CD4-positive, alpha-beta T cell treated with Interleukin-1 beta for 1 hour (primary cell): Measurements from ENCODE around the gene CFDP1.
"Not testable (repeated sequence)": the region's sequence is repeated elsewhere in the genome, so short reads cannot be mapped to it uniquely, and the experiment has no call there.

Experiments used
- DNase-seq, 2 donors: peaks; one replicate each; pipeline ENCODE4 v3.0.0-alpha.2; 2020 to 2022

CFDP1 gene

DNA sequence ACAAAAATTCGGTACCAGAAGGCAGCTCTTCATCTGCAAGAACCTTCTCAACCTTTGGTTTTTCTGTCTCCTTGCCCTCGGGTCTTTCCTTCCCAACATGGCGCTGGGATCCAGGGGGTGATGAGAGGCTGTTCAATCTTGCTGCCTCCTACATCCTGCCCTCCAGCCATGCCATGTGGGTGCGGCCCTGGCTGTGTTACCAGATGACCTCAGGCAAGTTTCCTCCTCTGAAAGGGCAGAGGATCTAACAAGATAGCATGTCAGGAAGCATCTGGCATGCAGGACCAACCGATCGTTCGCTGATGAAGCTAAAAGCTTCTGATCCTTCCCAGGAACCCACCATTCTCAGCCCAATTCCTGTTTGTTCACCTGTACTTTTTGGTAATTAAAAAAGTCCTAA, 145.1 kb downstream of the CFDP1 start:
- no peak for DNase-seq

DNA sequence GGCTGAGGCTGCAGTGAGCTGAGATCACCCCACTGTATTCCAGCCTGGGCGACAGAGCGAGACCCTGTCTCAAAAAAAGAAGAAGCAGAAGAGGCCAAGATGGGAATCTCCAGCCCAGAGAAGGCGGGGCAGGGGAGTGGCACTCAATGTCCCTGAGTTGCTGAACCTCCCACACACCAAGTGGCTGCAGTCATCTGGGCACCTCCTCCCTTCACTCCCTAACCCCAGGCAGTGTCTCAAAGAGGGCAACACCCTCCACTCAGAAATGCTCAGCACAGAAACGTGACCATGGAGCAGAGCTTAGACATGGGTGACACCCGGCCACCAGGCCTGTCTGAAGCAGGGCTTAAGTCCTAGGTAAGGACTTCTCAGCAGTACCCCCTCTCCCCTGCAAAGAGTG, 145.6 kb downstream of the CFDP1 start:
- DNase-seq = no peak

DNA sequence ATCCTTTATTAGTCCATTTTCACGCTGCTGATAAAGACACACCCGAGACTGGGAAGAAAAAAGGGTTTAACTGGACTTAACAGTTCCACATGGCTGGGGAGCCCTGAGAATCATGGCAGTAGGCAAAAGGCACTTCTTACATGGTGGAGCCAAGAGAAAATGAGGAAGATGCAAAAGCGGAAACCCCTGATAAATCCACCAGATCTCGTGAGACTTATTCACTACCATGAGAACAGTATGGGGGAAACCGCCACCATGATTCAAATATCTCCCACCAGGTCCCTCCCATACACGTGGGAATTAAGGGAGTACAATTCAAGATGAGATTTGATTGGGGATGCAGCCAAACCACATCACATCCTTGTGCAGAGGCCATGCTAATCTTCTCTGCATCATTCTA, 146.9 kb downstream of the CFDP1 start:
- no peak for DNase-seq

DNA sequence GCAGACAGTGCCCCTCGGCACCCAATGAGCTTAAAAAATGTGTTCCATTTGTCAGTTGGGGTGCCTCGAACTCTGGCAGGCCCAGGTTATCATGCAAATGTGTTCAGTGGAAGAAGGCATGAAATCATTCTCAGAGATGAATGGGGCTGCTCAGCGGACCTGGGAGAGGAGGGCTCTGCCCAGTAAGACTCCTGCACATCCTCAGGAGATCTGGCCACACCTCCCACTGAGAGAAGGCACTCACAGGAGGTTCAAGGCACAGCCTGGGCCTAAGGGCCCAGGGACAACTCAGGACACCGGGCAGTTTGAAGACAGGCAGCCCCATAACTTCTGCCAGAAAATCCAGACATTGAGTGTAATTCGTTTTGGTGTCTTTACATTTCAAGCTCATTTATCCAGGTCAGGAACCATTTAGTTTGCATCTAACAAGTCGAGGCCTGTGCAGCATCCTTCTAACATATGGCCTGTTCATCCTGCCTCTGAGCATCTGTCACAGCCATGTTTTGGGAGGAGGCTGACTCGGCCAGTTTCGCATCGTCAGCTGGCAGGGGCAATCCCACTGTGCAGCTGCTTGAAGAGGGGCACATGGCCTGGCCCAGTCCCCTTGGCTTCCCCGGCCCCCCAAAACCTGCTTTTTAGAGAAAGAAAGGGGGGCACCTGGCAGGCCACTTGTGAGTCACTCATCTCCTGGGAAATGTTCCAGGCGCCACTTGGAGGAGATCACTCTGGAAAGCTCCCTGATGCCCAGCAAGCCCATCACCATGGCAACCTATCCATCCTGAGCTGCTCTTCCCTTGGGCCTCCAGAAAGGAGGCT, 150.6 kb downstream of the CFDP1 start:
- DNase-seq = no peak

DNA sequence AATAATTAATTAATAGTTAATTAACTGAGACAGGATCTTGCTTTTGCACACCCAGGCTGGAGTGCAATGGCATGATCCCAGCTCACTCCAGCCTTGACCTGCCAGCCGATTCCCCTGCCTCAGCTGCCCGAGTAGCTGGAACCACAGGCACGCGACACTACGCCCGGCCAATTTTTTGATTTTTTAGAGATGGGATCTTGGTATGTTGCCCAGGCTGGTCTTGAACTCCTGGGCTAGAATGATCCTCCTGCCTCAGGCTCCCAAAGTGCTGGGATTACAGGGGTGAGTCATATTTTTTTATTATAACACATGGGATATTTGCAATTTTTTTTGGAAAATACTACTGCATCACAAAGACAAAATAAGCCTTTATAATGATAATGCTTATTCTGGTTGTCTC, 151.5 kb downstream of the CFDP1 start:
- DNase-seq = no peak

DNA sequence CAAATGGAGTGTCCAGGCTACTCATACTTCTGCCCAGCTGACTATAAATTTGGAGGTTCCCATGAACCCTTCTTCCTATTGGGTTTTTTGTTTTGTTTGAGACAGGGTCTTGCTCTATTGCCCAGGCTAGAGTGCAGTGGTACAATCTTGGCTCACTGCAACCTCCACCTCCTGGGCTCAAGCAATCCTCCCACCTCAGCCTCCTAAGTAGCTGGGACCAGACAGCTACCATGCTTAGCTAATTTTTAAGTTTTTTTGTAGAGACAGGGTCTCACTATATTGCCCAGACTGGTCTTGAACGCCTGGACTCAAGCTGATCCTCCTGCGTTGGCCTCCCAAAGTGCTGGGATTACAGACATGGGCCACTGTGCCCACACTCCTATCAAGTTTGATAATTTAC, 152.3 kb downstream of the CFDP1 start:
- not testable (repeated sequence) for DNase-seq

DNA sequence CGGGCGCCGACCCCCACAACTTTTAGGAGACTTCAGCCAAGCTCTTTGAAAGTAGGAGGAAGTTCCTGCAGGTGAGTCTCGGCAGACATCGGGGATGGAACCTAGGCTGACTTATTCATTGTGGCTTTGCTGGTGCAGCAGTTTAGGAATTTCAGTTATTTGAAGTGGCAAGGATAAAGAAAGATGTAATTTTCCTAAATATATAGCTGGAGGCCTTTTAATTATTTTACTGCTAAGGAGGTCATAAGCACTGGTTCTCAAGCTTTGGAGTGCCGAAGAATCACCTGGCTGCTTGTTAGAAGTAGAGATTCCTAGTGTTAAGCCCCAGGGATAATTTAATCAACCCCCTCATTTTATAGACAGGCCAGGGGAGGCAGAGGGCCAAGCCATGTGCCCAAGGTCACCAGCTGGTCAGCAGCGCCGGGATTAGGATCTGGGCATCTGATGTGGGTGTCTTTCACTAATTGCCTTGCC, 152.9 kb downstream of the CFDP1 start:
- no peak for DNase-seq

DNA sequence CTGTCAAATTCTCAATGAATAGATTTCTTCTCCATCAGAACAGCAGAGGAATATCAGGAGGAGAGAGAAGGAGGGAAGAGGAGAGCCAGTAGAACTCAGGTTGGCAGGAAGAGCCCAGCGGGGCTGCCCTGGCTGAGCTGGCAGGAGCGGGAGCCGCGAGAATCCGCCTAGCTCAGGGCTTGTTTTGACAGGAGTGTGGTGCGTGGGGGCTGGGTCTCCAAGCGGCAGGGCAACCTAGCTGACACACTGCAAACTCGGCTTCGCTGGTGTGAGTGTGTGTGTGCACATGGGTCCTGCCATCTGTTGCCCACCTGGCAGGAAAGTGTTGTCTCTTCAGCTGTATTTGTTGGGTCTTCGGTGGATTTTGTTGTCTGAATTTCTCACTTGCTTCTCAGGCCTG, 154.0 kb downstream of the CFDP1 start:
- no peak for DNase-seq

DNA sequence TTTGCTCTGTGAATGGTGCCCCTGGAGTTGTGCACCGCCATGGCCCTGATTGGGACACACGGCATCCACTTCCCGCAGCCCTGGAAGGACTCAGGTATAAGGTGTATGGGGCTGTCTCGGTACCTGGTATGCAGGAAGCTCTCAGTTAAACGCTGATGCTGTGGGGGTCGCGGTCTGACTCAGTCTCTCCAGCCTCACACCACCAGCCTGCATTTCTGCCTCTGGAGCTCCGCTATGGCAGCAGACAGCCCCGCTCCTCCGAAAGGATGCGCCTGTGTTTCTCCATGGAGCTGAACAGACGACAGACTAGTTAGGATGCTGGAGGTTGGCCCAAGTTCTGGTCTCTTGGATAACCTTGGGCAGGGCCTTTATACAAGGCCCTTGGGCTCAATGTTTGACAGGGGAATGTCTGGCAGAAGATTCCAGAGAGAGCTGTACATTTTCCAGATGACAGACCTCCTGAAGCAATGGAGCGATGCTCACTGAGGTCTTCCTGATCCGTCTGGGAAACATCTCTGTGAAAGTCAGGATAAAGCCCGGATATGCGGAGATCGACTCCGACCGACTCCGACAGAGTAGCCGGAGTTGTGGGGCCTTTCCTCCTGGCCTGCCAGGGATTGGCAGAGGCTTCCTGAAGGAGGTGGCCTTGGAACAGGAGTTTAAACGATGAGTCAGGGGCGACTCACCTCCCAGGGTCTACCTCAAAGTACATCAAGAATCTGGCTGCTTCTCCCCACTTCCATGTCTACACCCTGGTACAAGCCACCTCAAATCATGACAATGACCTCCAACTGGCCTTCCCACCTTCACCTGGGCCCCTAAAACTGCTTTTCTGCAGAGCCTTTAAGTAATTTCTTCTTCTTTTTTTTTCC, 160.0 kb downstream of the CFDP1 start:
- DNase-seq = no peak

DNA sequence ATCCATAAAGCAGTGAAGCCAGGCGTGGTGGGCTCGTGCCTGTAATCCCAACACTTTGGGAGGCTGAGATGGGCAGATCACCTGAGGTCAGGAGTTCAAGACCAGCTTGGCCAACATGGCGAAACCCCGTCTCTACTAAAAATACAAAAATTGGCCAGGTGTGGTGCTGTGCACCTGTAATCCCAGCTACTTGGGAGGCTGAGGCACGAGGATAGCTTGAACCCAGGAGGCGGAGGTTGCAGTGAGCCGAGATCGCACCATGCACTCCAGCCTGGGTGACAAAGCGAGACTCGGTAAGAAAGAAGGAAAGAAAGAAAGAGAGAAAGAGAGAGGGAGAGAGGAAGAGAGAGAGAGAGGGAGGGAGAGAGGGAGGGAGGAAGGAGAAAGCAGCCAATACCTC, 160.7 kb downstream of the CFDP1 start:
- DNase-seq = not testable (repeated sequence)

DNA sequence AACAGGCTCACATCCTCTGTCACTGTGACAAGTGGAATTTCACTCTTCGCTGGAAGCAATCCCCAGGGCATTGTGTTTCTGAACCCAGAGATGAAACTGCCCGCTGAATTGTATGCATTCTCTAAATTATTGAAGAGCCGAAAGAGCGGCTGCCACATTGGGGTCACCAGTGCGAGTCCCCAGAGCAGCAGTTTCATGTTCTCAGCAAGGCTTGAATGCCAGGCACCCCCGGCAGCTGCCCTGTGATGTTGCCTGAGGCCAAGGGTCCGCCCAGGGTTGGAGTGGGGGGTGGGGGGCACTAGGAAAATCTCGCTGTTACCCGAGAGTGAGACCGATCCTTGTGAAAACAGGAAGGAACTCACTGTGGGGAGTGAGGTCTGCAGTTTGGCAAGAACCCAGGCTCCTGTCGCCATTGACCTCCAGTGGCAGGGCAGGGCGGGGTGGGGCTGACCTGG, 161.2 kb downstream of the CFDP1 start:
- DNase-seq = no peak

DNA sequence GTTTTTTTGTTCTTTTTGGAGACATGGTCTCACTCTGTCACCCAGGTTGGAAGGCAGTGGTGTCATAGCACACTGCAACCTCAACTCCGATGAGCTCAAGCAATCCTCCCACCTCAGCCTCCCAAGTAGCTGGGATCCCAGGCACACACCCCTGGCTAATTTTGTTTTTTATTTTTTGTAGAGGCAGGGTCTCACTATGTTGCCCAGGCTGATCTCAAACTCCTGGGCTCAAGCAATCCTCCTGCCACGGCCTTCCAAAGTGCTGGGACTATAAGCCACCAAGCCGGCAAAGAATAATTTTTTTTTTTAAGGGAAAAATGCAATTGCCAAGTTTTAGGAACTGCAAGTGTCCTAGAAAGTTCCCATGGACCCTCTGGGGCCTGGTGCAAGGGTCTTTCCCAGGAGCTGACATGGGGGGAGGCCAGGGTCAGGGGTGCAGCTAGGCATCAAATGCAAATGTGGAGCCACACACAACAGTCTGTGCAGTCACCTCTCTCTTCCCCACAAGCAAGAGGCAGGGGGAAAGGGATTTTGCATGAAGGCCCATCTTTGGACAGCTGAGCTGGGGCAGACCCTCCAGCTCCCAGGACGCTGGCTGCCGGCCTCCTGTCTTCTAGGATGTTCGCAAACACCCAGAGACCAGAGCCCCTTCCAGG, 161.7 kb downstream of the CFDP1 start:
- no peak for DNase-seq

DNA sequence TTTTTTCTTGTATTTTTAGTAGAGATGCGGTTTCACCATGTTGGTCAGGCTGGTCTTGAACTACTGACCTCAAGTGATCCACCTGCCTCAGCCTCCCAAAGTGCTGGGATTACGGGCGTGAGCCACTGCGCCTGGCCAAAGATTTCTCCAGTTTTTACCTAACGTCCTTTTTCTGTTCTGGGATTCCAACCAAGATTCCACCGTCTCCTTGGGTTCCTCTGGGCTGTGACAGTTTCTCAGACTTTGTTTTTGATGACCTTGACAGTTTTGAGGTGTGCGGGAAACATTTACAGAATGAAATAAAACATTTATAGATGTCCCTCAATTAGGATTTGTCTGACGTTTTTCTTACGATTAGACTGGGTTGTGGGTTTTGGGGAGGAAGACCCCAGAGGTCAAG, 163.9 kb downstream of the CFDP1 start:
- DNase-seq = not testable (repeated sequence)

DNA sequence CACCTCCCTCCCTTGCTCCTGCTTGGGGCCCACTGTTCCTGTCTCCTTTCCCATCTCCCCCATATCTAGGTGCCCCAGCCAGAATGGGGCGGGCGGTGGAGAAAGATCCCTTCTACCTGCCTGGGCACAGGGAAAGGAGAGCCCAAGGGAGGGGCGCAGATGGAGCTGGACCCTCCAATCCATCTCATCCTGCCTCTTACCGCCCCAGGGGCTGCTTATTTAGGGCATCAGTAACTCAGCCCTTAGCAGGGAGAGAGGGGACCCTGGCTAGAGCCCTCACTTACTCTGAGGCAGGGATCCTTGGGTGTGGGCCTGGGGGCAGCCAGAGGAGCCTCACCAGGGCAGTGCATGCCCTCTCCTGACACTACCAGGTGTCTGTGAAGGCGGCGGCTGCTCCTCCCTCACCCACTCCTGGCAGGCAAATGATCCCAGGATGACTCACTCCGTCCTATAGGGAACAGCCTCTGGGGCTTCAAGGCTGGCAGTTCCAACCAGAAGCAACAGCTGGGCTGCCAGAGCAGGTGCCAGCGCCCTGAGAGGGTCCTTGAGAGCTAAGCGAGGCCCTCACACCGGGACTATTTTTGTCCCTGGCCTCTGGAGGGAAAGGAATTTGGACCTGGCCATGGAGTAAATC, 165.6 kb downstream of the CFDP1 start:
- no peak for DNase-seq

DNA sequence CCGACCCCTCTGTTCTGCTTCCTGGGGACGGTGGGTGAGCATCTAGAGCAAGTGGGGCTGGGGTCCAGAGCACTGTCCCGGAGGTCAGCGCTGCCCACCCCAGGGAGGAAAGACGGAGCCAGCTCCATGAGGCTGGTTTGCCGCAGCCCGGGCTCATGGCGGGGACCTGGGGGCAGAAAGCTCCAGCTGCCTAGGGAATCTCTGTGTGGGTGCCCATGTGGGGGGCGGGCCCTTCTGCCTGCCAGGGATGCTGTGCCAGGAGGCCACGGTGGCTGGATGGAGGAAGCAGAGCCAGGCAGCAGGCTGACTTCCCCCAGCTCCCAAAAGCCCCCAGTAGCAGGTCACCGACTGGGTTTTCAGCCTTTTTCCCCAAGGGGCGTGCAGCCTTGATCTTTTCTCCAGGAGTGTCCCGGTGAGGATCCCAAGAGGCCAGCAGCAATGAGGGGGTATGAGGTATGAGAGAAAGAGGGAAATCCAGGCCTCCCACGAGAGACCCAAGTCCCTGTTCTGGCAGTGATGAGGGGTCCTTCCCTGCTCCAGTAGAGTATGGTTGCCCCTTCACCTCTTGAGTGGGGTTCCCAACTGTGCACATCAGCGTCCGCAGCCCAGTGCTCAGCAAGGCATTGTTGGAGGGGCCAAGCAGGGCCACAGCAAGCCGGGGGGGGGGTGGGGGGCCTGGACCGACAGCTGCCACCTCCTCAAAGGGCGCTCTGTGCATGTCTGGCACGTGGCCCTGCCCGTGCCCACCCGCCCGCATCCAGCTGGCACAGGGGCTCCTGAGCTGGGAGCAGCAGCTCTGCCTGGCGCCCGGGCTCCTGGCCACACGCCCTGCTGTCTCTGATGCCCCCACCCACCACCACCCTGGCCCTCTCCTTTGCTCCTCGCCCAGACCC, 166.3 kb downstream of the CFDP1 start:
- DNase-seq = no peak

DNA sequence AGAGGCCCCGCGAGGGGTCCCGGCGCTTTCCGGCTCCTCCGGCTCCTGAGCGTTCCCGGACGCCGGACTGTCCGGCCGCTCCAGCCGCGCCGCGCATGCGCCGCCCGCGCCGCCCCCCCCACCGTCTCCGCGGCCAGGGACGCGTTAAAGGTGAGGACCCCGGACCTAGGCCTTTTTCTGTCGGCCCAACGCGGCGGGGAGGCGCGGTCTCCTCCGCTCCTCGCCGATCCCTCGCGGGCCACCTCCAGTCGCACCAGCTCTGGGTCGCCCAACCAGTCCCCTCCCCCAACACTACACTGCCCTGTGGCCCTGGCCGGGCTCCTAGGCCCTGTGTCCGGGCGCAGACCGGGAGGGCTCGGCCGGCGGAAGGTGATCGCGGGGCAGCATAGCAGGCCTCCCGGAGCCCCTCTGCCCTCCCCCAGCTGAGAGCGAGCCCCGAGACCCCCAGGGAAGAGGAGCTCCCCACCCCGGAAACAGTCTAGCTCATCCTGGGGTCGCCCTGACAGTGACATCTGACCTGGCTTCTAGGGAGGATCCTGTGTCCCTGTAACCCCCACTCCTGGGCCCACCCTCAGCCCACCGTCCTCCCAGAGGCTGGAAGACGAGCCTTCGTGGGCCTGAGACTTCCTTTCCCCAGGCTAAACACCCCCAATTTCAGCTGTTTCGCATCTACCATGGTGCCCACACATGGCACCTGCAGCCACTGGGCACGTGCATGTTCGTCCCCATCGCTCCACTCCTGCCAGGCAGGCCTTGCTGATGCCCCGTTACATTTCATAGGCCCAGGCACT, 167.2 kb downstream of the CFDP1 start:
- peak in 1 of 2 donors; percentile 14 for DNase-seq

DNA sequence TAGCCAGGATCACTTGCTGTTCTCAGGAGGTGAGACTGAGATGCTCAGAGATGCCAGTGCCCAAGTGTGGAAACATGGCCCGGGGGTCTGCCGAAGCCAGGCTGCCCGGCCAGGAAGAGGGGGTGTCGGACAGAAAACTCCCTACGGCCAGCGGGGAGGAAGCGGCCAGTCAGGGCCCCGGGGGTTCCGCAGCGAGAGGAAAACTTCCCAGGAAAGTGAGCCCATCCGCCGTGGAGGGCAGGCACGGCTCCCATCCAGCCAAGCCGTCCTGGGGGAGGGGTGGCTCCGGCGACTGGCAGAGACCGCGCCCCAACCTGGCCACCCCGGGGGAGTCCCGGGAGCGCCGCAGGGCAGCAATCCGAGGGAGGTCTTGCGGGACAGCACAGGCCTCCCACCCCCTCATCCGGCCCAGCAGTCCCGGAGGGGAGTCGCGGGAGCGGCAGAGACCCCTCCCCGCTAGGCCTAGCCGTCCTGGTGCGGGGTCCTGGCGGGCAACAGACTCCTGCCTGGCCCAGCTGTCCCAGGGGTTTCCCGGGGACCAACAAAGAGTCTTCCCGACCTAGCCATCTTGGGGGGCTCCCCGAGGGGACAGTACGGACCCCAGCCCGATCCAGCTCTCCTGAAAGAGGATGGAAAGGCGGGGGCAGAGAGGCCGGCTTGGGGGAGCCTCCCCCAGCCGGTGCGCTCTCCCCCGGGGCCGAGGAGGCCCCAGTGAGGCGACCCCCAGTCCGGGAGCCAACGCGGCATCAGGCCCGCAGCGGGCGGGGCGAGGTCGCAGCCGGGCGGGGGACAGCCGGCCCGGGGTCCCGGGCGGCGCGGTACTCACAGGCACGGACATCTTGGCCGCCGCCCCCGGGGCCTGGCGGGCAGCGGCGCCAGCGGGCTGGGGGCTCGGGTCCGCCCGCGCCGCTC, 168.0 kb downstream of the CFDP1 start:
- DNase-seq = no peak

DNA sequence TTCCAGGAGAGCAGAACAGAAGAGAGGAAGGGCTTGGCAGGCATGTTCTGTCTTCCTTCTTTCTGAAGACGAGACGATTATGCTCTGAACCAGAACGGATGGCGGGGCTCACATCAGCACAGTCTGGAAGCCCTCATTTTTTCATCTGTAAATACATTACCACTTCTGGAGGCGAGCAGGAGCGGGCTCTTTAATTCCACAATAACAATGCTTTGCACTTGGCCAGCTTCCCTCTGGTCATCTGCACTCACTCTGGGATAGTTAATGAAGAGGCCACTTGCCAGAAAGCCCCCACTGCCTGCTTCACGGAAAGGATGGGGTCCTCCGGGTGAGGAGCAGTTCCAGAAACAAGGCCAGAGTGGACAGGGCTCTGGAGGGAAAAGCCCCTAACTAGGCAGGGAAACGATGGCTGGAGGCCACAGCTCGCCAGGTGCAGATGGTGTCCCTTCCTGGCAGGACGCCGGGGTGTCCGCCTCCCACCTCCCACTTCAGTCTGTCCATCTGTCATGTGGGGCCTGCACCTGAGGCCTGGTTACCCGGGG, 168.8 kb downstream of the CFDP1 start:
- DNase-seq = no peak

DNA sequence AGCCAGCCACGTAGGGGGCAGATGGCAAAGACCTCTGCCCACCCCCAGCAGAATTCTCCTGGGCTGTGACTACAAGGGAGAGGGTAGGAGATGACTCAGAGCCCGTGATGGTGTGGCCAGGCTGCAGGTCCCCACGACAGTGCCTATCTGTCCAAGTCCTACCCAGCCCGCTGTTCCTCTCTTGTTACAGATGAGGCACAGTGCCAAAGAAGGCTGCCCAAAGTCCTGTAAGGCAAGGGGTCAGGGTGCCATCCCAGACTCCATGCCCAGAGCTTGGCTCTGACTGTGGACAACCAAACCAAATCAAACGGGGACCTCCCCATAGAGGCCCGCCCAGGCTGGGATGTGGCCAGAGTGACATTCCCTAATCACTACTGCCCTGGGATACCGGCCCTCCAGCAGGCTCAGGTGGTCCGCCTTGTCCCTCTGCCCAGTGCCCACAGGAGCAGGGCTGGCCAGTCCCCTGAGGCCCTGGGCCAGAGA, 169.3 kb downstream of the CFDP1 start:
- no peak for DNase-seq
